HG02759 (cell line): ENCODE measurements around the gene TEAD1.
"Not testable (repeated sequence)": the region's sequence is repeated elsewhere in the genome, so short reads cannot be mapped to it uniquely, and the experiment has no call there.

ENCODE experiments used
- ATAC-seq: cut with Tn5 transposase; IDR thresholded peaks from one replicate; pipeline ENCODE4 v1.9.1; 2021; ENCODE audit warnings: mild to moderate bottlenecking, moderate library complexity; ENCODE audit not compliant: unreplicated experiment

TEAD1 gene

DNA sequence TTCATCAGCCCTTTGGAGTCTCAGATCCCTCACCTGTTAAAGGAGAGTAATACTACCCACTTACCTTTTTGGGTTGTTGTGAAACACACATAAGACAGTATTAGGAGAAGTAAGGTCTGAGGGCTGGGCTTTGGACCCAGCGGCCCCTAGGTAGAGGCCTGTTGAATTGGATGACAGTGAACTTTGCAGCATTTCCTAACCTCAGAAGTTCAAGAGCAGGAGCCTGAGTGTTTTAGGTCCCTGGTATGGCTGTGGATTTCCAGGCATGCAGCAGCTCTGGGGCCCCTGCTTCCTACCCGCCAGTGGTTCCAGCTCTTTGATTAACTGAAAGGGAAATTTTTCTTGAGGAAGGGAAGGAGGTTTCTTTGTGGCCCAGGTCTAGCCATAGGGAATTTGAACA is 58.9 kb downstream of the TEAD1 start:
- ATAC-seq, result no peak

DNA sequence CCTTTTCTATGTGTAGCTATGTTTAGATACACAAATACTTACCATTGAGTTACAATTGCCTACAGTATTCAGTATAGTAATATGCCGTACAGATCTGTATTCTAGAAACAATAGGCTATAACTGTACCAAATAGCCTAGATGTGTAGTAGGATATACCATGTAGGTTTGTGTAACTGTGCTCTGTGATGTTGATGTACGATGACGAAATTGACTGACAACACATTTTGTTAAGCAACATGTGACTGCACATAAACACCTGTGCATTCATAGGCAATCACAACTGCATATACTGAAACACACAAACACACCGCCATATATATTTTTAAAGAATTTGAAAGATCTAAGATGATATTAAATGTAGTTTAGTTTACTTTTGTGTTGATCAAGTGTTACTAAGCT is 60.4 kb downstream of the TEAD1 start:
- ATAC-seq, result no peak

DNA sequence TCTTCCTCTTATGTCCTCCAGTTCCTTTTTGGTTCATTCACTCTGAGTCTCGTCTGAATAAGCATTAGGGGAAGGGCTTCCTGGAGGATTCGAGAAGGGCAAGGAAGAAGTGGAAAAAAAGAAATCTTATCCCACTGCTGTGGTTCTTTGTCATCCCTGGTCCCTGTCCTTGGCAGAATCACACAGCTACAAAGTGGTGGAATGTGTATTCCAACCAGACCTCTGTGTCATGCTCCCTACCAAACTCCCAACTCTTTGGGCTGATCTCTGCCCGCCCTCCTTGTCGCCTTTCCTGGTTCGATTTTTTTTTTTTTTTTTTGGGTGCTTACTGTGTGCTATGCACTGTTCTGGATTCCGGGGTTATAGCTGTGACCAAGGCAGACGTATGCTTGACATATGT is 61.0 kb downstream of the TEAD1 start:
- ATAC-seq, result no peak

DNA sequence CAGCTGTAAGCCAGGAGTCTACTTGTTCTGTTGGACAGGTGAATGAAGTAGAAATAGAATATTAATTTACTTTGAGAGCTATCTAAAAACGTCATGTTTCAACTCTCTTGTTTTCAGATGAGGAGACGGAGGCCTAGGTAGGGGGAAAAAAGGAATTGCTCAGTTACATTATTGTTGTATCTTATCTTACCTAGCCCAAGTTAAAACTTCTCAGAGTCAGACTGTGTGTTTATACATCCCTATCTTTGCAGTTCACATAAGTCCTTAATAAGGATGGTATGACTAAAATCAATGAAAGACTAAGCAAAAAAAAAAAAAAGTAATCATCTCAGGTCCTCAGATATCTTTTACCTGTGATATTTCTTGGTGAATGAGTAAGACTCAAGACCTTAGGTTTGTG is 62.8 kb downstream of the TEAD1 start:
- ATAC-seq, result no peak

DNA sequence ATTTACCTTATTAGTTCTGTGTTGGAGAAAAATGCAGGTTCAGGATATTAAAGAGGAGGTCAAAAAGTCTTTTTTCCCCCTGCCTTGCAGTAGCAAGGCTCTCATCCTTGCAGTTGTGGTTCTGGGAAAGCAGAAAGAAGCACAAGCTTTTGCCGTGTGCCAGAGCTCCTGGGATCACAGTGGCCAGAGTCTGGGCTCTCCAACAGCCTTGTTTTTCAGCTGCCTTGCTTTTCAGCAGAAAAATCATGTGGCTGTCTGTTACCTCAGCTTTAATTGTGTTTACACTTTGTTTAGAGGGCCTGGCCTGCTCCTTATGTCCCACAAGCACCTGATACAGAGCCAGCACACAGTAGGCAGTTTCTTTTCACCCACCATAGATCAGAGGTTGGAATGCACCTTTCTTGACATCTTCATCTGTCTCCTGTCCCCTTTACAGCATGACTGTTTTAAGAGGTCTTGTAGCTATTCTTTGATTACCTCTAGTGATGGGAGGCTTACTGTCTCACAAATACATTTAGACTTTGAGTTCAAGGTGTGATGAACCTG is 67.5 kb downstream of the TEAD1 start:
- ATAC-seq, result no peak

DNA sequence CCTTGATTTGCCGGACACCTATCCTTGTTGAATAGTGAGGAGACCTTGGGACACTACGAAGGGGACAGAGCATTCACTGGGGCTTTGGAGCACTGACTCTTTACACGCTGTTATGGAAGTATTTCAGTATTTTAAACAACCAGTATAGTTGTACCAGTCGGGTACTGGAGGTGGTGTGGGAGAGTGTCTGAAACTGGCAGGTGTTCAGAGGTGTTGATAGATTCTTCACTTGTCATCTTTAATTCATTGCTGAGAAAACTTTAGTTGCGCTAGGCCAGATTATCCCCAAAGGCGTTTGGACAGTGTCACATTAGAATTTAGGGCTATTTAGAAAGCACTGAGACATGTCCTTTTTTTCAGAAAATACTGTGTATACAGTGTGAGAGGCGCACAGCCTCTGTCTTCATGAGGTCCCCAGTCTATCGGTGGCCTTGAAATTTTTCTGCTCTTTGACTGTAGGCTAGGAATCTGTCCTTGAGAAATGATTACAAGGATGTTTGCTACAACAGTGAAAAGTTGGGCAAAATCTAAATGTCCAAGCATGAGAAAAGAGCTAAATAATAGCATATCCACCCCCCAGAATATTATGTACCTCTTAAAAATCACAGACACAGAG is 69.7 kb downstream of the TEAD1 start:
- ATAC-seq, result no peak

DNA sequence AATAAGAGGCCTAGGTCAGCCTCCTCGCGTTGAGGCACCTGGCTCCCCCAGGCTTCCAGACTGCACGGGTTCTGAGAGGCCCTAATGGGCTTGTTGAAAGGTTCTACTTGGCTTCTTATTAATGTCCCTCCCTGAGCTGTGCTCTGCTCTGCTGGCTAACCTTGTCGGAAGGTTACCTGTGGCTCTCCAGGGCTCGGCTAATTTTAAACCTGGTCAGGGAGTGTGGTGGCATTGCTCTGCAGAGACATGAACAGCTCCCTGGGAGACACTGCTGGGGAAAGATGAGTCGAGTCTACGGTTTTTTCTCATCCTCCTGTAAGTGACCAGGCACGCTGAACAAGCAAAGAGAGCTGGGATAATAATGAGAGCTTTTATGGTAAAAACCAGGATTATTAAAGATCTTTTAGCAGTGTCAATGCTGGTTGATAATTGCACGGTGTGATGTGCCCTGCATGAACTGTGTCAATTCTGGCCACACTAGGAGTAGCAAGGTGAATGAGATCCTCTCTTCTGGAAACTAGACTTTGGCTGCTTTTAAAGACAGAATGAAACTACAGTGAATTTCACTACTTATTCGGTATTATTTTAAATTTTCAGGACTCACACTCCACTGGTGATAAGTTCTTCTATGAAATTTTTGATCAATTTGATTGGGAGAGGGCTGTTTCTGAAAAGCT is 70.7 kb downstream of the TEAD1 start:
- no peak for ATAC-seq

DNA sequence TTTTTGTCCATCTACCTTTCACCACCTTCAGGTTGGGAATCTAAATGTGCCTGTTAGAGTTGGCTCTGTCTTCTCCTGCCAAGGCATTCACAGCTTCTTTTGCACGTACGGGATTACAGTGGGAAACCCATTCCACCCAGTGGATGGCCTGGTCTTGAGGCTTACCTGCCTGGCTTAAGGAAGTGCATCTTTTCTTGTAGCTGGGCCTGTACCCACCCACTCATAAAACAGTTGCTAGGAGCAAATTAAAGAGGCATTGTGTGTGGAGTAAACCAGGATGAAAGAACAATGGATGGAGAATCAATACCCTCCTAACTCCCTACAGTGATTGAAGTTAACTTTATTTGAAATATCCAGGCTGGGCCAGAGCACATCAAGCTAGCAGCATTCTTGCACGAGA is 71.6 kb downstream of the TEAD1 start:
- no peak for ATAC-seq

DNA sequence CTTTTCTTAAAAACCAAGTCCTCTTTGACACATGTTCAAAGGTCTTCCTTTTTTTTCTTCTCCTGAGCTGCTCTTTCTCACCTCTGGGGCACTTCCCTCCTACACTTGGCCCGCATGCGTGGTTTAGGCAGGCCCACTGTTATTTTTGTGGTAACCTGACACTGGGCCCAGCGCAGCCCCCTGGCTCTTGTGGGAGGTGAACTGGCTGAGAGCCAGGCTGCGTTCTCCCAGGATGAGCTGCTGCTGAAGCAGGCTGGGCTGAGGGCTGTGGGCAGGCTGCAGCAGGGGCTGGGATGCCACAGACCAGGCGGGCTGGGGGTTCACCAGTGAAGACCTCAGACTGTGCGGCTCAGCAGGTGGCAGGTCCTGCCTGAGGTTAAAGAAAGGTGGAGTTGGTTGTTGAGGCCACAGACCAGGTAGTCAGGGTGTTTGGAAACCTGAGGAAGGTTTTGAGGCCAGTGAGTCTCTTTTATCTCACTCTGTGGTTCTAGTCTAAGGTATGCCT is 72.4 kb downstream of the TEAD1 start:
- ATAC-seq, result no peak

DNA sequence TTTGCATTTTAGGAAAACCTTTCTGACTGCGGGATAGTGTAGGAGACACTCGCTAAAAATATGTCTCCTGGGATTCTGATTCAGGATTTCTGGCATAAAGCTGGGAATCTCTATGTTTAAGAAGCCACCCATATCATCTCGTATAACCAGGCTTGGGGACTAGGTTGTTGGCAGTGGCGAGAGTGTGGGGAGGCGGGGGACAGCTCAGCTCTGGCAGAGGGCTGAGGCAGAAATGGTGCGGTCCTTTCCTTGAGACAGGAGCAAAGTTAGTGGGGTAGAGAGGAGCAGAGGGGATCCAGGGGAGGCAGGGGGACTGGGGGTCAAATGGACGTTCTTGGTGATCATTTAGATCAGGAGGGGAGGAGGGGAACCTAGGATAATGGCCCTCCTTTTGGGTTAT is 74.3 kb downstream of the TEAD1 start:
- ATAC-seq, result no peak

DNA sequence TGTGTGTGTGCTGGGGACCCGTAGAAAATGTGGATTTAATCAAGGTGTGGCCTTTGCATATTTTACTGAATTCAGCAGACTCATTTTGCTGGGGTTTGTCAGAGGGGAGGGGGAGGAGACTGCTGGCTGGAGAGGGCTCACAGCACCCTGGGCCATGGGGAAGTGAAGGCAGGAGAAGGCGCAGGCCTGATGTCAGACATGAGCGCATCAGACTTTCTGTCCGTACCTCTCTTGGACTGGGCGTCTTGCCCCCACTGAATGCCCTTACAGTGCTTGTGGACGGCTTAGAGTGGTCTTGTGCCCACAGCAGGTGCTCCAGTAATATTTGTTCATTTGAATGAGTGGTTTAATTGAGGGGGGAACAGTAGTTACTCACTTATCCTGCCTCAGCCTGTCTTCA is 75.2 kb downstream of the TEAD1 start:
- ATAC-seq, result no peak

DNA sequence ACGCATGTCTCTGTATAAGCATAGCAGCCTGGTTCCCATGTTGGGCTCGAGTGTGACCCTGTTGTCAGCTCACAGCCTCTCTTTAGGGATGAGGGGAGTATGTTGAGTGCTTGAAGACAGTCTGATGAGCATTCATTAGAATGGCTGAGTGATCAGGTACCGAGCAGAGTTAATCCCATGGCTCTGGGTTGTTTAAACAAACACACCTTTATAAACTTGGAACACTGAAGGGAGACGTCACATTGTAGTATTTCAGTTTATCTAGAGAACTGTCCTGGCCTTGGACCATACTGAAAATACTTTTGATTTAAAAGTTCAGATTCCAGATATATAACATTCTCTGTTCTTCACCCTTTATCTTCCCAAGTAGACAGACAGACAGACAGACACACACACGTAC is 76.0 kb downstream of the TEAD1 start:
- ATAC-seq, result no peak

DNA sequence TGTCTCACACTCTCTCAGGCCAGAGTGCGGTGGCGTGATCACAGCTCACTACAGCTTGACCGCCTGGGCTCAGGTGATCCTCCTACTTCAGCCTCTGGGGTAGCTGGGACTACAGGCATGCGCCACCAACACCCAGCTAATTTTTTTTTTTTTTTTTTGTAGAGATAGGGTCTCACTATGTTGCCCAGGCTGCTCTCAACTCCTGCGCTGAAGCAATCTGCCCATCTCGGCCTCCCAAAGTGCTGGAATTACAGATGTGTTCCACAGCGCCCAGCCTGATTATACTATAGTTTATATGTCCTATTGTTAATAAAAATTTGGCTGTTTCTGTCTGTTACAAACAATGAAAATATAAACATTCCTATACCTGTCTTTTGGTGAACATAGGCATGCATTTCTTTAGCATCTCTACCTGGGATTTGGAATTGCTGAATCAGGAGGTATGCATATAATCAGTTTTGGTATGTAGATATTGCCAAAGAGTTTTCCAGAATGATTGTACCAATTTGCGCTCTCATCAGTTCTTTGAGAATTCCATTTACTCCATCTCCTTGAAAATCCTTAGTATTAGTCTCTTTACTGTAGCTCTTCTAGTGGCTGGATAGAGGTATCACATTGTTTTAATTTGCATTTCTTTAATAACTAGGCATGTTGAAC is 78.8 kb downstream of the TEAD1 start:
- ATAC-seq, result no peak

DNA sequence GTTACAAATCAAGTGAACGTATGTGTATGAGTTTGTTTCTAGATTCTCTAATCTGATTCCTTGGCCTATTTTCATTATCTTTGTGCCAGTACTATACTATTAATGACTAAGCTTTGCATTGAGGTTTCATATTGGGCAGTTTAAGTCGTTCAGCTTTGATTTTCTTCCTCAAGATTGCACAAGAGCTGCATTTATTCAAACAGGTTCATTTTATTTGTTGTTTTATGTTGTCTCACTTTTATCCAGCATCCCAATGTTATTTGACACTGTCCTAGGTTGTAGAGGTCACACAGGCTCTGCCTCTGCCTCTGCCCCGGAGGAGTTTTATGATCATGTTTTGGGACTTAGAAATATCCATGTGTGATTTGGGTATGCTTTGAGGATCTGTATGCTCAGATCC is 79.8 kb downstream of the TEAD1 start:
- ATAC-seq, result no peak

DNA sequence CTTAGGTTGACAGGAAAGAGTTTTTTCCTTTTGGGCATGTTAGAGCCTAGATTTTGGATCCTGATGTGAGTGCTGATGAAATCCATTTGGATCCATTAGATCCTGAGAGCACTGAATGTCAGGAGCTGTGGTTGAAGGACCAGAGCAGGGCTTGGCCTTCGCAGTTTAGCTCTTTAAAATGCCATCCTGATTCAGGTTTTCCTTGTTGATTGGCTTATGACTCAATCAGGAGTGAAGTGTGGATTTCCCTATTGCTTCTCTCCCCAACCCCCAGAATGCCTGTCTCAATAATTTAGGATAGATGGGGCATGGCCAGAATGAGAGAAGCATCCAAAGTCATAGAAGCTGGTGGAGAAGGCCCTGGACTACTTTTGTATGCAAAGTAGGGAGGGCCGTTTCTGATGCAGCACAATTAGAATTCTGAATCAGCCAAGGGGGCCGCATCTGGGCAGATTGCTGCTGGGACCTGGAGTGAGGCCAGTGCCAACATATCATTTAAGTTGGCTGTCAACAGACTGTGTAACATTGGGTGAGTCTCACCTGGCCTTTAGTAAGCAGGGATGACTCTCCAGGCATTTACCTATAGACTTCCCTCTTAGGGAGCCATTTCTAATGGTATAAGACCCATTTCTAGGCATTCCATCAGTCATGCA is 80.5 kb downstream of the TEAD1 start:
- no peak for ATAC-seq

DNA sequence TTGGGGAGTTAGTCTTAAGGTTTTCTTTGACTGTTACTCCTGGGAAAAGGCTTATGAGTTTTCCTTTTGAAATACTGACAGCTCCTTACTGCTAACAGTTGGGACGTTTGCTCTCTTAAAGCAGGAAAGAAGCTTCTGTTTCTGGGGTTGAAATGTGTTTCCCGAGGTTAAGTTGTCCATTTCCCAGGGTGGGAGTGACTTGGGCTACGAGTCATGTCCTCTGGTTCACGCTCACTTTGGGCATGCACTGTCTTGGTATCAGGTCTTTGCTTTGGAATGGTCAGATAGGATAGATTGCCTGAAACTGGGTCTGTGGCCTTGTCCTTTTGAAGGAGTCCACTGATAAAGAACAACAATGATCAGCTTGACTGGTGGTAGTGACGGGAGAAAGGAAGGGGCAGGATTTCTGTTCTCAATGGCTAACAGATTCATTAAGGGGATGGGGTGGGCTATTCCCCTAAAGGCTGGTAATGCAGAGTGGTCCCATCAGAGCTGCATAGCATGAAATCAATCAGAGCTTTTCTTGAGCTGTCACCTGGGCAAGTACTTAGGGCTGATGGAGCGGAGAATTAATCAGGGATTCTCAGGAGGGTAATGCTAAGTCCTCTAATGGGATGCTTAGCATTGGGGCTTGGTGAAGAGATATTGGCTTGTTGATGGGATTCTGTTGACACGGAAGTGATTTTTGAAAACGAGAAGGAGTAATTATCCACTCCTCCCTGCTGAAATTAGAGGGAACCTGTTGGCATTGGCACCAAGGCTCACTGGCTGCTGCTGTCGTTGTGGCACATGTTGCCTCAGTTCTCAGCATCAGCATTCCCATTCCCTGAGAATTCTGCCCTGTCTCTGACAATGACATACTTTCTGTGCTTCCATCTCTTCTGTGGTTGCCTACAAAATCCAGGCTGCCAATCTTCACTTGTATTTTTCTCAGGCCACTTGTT is 81.6 kb downstream of the TEAD1 start:
- ATAC-seq, result no peak

DNA sequence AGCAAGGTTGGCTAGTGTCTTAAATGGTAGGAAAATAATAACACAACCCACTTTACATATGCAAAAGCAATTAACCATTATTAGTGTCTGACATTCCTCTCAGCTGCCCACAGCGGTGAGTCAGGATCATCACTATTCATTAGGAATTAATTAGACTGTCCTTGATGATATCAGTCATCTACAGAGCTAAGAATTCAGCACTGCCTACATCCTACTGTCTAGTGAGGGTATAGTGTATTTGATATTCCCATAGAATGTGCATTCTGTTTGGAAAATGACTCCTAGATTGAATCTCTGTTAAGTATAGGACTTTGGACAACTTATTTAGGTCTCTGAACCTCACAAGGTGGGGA is 82.2 kb downstream of the TEAD1 start:
- no peak for ATAC-seq

DNA sequence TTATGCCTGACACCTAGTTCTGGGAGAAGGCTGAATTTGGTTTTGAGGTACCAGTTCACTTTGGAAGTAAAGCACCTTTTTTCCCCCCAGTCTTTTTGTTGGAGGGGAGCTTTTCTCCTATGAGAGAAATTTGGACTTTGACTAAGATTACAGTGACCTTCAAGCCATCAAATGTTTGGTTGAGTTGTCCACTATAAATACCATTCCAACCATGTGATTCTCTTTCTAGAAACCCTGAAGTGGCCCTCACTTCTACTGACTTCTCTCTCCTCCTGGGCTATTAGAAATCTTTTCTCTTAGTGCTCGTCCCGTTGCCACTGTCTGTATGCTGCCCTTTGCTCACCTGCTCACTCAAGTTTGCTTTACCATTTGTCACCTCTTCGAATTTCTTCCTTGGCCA is 82.6 kb downstream of the TEAD1 start:
- no peak for ATAC-seq

DNA sequence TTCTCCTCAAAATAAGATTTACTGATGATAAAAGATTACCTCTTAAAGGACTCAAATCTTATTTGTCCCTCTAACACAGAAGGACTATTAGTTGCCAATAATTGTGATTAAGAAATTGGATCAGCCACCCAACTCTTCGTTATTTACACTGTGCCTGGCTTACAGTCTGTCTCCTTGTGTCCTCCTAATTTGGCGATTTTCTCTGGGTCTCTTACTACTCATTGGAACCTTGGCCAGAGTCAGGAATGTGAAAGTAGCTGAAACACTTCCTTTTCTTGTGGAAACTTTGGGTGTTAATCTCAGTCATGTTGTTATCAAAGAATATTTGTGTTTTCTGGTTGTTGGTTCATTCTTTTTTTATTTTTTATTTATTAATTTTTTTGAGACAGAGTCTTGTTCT is 83.2 kb downstream of the TEAD1 start:
- ATAC-seq, result no peak

DNA sequence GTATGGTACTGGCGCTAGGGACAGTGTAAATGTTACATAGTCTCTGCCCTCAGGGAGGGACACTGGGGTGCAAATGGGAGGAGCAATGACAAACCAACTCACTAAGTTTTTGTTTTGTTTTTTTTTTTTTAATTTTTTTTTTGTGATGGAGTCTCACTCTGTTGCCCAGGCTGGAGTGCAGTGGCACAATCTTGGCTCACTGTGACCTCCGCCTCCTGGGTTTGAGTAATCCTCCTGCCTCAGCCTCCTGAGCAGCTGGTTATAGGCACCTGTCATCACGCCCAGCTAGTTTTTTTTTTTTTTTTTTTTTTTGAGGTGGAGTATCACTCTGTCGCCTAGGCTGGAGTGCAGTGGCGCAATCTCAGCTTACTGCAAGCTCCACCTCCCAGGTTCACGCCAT is 83.9 kb downstream of the TEAD1 start:
- ATAC-seq, result not testable (repeated sequence)

DNA sequence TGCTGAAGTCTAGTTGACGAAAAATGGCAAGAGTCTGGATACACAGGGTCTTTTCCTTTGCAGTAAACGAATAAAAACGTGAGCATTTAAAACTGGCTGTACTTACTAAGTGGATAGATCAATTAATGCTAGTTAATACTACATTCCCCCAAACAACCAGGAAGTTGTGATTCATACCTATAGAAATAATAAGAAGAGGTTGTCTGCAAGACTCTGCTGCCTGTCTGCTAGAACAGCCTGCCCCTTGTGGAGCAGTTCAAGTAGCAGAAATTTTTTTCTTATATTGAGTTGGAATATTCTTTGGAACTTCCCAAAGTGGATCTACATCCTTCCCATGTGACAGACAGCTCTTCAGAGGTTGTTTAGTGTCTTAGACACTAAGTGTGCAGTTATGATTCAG is 86.8 kb downstream of the TEAD1 start:
- ATAC-seq, result no peak
